ENCODE data around the gene PER1. TPM values are rescaled to one million over a fixed set of nuclear protein-coding genes. Genes with fewer than 3 reads are reported as not detected.

Gene PER1
- total and polyA plus RNA-seq, 2 of the 13 experiments (the other 11 are each of a cell fraction or from before 2014, with no cell fraction given), result 2.6 to 3.6 TPM

DNA sequence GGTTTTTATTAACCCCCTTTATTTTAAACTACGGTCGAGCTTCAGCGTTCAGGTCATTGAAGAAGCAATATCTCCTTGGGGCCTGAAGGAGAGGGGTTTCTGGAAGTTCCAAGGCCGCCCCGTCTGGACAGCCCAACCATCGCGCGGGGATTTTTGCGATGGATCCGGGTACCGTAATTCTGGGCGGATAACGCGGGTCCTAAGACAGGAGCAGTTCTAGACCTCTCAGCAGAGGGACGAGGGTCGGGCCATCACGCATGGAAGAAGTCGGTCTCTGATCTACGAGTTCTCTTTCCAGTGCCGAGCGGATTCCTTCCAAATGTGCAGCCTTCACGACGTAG, 34.2 kb upstream of the PER1 start (continued):
- TF ChIP-seq CEBPG (CRISPR knock-in tag; IDR thresholded peaks at IDR 0.05) (no peak), ZC3H4 (CRISPR knock-in tag; IDR thresholded peaks at IDR 0.05; ENCODE audit: borderline replicate concordance) (no peak), MEIS1 (CRISPR knock-in tag; IDR thresholded peaks at IDR 0.05; ENCODE audit: borderline replicate concordance) (no peak; the same call in 1 of the 2 replicates), ZFP36L2 (CRISPR knock-in tag; IDR thresholded peaks at IDR 0.05) (no peak), ZNF776 (CRISPR knock-in tag; IDR thresholded peaks at IDR 0.05) (no peak), ZNF780A (CRISPR knock-in tag; IDR thresholded peaks at IDR 0.05) (no peak), ZNF235 (CRISPR knock-in tag; IDR thresholded peaks at IDR 0.05; ENCODE audit: borderline replicate concordance) (no peak), PBX3 (CRISPR knock-in tag; IDR thresholded peaks at IDR 0.05; ENCODE audit: borderline replicate concordance) (no peak), ZNF570 (CRISPR knock-in tag; IDR thresholded peaks at IDR 0.05; ENCODE audit: borderline replicate concordance) (no peak), ZNF577 (CRISPR knock-in tag; IDR thresholded peaks at IDR 0.05; ENCODE audit: borderline replicate concordance, low read depth) (0 out of 2 replicates have a peak, but pooled peaks have one; percentile 38), PHF5A (CRISPR knock-in tag; IDR thresholded peaks at IDR 0.05; ENCODE audit: low read depth, unreplicated experiment) (no peak), ZIK1 (CRISPR knock-in tag; IDR thresholded peaks at IDR 0.05; ENCODE audit: borderline replicate concordance, low read depth) (no peak), KMT2A (CRISPR knock-in tag; IDR thresholded peaks at IDR 0.05) (no peak), ZNF264 (CRISPR knock-in tag; IDR thresholded peaks at IDR 0.05) (no peak), ZNF547 (CRISPR knock-in tag; IDR thresholded peaks at IDR 0.05) (no peak; the same call in 1 of the 2 replicates), ZNF317 (CRISPR knock-in tag; IDR thresholded peaks at IDR 0.05) (no peak), NR0B2 (CRISPR knock-in tag; IDR thresholded peaks at IDR 0.05) (no peak), ZNF747 (CRISPR knock-in tag; IDR thresholded peaks at IDR 0.05; ENCODE audit: borderline replicate concordance) (0 out of 2 replicates have a peak, but pooled peaks have one; percentile 18), HMGA1 (CRISPR knock-in tag; conservative IDR thresholded peaks at IDR 0.05) (no peak), ZNF777 (CRISPR knock-in tag; IDR thresholded peaks at IDR 0.05) (peak; percentile 88), KLF12 (CRISPR knock-in tag; IDR thresholded peaks at IDR 0.05; ENCODE audit: borderline replicate concordance) (no peak), ZNF775 (CRISPR knock-in tag; IDR thresholded peaks at IDR 0.05; ENCODE audit: borderline replicate concordance) (peak; percentile 62; the same call in 1 of the 2 replicates)
- TF ChIP-seq, protein P1, sequence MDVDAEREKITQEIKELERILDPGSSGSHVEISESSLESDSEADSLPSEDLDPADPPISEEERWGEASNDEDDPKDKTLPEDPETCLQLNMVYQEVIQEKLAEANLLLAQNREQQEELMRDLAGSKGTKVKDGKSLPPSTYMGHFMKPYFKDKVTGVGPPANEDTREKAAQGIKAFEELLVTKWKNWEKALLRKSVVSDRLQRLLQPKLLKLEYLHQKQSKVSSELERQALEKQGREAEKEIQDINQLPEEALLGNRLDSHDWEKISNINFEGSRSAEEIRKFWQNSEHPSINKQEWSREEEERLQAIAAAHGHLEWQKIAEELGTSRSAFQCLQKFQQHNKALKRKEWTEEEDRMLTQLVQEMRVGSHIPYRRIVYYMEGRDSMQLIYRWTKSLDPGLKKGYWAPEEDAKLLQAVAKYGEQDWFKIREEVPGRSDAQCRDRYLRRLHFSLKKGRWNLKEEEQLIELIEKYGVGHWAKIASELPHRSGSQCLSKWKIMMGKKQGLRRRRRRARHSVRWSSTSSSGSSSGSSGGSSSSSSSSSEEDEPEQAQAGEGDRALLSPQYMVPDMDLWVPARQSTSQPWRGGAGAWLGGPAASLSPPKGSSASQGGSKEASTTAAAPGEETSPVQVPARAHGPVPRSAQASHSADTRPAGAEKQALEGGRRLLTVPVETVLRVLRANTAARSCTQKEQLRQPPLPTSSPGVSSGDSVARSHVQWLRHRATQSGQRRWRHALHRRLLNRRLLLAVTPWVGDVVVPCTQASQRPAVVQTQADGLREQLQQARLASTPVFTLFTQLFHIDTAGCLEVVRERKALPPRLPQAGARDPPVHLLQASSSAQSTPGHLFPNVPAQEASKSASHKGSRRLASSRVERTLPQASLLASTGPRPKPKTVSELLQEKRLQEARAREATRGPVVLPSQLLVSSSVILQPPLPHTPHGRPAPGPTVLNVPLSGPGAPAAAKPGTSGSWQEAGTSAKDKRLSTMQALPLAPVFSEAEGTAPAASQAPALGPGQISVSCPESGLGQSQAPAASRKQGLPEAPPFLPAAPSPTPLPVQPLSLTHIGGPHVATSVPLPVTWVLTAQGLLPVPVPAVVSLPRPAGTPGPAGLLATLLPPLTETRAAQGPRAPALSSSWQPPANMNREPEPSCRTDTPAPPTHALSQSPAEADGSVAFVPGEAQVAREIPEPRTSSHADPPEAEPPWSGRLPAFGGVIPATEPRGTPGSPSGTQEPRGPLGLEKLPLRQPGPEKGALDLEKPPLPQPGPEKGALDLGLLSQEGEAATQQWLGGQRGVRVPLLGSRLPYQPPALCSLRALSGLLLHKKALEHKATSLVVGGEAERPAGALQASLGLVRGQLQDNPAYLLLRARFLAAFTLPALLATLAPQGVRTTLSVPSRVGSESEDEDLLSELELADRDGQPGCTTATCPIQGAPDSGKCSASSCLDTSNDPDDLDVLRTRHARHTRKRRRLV (CRISPR knock-in tag; IDR thresholded peaks at IDR 0.05), result no peak; the same call in 1 of the 2 replicates
- TF ChIP-seq, protein P2, sequence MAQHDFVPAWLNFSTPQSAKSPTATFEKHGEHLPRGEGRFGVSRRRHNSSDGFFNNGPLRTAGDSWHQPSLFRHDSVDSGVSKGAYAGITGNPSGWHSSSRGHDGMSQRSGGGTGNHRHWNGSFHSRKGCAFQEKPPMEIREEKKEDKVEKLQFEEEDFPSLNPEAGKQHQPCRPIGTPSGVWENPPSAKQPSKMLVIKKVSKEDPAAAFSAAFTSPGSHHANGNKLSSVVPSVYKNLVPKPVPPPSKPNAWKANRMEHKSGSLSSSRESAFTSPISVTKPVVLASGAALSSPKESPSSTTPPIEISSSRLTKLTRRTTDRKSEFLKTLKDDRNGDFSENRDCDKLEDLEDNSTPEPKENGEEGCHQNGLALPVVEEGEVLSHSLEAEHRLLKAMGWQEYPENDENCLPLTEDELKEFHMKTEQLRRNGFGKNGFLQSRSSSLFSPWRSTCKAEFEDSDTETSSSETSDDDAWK (CRISPR knock-in tag; IDR thresholded peaks at IDR 0.05), result no peak

All from HepG2 (cell line).